Trophoblast cell (in vitro differentiated cells and primary cell): ENCODE measurements around the gene ANKMY1.

Experiments used
- DNase-seq, 2 donors: peaks; one replicate each; pipeline ENCODE4 v3.0.0-alpha.2; 2016
- H2AFZ ChIP-seq: 2 replicates; pipeline ENCODE4 v1.6.1; 2013; ENCODE audit warnings: low read length, moderate library complexity, mild to moderate bottlenecking; ENCODE audit not compliant: insufficient read depth, poor library complexity
- H2AK5ac ChIP-seq: 2 replicates; pipeline ENCODE4 v1.6.1; 2013; ENCODE audit warnings: mild to moderate bottlenecking, low read length
- H2BK120ac ChIP-seq: 2 replicates; pipeline ENCODE4 v1.6.1; 2013; ENCODE audit warnings: low read length, mild to moderate bottlenecking, moderate library complexity; ENCODE audit not compliant: insufficient read depth, poor library complexity
- H2BK12ac ChIP-seq: 2 replicates; pipeline ENCODE4 v1.6.1; 2013; ENCODE audit warnings: mild to moderate bottlenecking, low read length, moderate library complexity
- H2BK5ac ChIP-seq: 2 replicates; pipeline ENCODE4 v1.6.1; 2013; ENCODE audit warnings: low read length, low read depth, moderate library complexity, mild to moderate bottlenecking; ENCODE audit not compliant: poor library complexity
- H3K14ac ChIP-seq: 2 replicates; pipeline ENCODE4 v1.6.1; 2013; ENCODE audit warnings: mild to moderate bottlenecking, low read length
- H3K18ac ChIP-seq: 2 replicates; pipeline ENCODE4 v1.6.1; 2013; ENCODE audit warnings: mild to moderate bottlenecking, low read length
- H3K23ac ChIP-seq: 2 replicates; pipeline ENCODE4 v1.6.1; 2013; ENCODE audit warnings: low read length
- H3K27ac ChIP-seq: 2 replicates; pipeline ENCODE4 v1.5.1; 2013; ENCODE audit warnings: low read depth, mild to moderate bottlenecking, inconsistent platforms, low read length, moderate library complexity
- H3K27me3 ChIP-seq: 2 replicates; pipeline ENCODE4 v1.6.1; 2013; ENCODE audit warnings: inconsistent platforms, mild to moderate bottlenecking, low read length, moderate library complexity; ENCODE audit not compliant: insufficient read depth
- H3K36me3 ChIP-seq, 2 experiments: 1 replicate in 1 of 2; 2 replicates in 1 of 2; pipeline ENCODE4 v1.6.1; 2013; ENCODE audit warnings: low read length in 2 of 2, mild to moderate bottlenecking in 2 of 2, moderate library complexity in 1 of 2; ENCODE audit not compliant: insufficient read depth in 2 of 2, control insufficient read depth in 1 of 2
- H3K4ac ChIP-seq: 2 replicates; pipeline ENCODE4 v1.6.1; 2013; ENCODE audit warnings: low read depth, mild to moderate bottlenecking, low read length, moderate library complexity
- H3K4me1 ChIP-seq, 2 experiments: 1 replicate in 1 of 2; 2 replicates in 1 of 2; pipeline ENCODE4 v1.6.1; 2013; ENCODE audit warnings: low read length in 2 of 2, mild to moderate bottlenecking in 2 of 2, moderate library complexity in 1 of 2; ENCODE audit not compliant: insufficient read depth in 2 of 2, control insufficient read depth in 1 of 2
- H3K4me2 ChIP-seq: 2 replicates; pipeline ENCODE4 v1.6.1; 2013; ENCODE audit warnings: inconsistent platforms, mild to moderate bottlenecking, low read length, moderate library complexity
- H3K4me3 ChIP-seq: 2 replicates; pipeline ENCODE4 v1.5.1; 2013; ENCODE audit warnings: mild to moderate bottlenecking, low read depth, low read length, inconsistent platforms
- H3K79me1 ChIP-seq: one replicate; pipeline ENCODE4 v1.6.1; 2013; ENCODE audit warnings: low read length
- H3K79me2 ChIP-seq: 2 replicates; pipeline ENCODE4 v1.6.1; 2013; ENCODE audit warnings: low read length, mild to moderate bottlenecking; ENCODE audit not compliant: control insufficient read depth, insufficient read depth, poor library complexity
- H3K9ac ChIP-seq: 2 replicates; pipeline ENCODE4 v1.6.1; 2013; ENCODE audit warnings: mild to moderate bottlenecking, low read length
- H3K9me3 ChIP-seq: 2 replicates; pipeline ENCODE4 v1.6.1; 2013; ENCODE audit warnings: low read depth, mild to moderate bottlenecking, control low read depth, inconsistent platforms, low read length; ENCODE audit not compliant: insufficient read depth
- H4K12ac ChIP-seq: 2 replicates; pipeline ENCODE4 v1.6.1; 2013; ENCODE audit warnings: low read depth, mild to moderate bottlenecking, low read length, moderate library complexity
- H4K8ac ChIP-seq: 2 replicates; pipeline ENCODE4 v1.6.1; 2013; ENCODE audit warnings: low read depth, mild to moderate bottlenecking, low read length, moderate library complexity
- H4K91ac ChIP-seq: one replicate; pipeline ENCODE4 v1.6.1; 2013; ENCODE audit warnings: low read depth, mild to moderate bottlenecking, low read length, moderate library complexity
- whole genome bisulfite sequencing: extraction: QIAGEN DNeasy Blood & Tissue Kit; methylation state at CpG from one replicate; pipeline ENCODE4 v1.1.7; 2013; ENCODE audit warnings: missing lambda C conversion rate; ENCODE audit not compliant: insufficient read length, insufficient coverage; ENCODE audit errors: extremely low coverage; 5-methylcytosine and 5-hydroxymethylcytosine counted together

Gene ANKMY1

GRCh38 chr2:240443891-240444301, 113.9 kb downstream of the ANKMY1 start:
- no peak overlapping the region for H3K4ac ChIP-seq
- WGBS: no CpG with 5 or more reads among the region's 17 CpGs

GRCh38 chr2:240442891-240443715, 114.7 kb downstream of the ANKMY1 start:
- H3K4me1 ChIP-seq: no peaks in the 10 kb centered on the region
- H3K36me3 ChIP-seq: peaks cover 8 to 11% of the 10 kb centered on the region in 2 experiments
- no peak overlapping the region for H3K4me3 ChIP-seq
- H3K14ac ChIP-seq: no peak overlapping the region
- H4K91ac ChIP-seq: no peak overlapping the region
- WGBS: no CpG with 5 or more reads among the region's 25 CpGs
- no peak overlapping the region for H3K18ac ChIP-seq
- H3K9me3 ChIP-seq: peaks cover 2% of the 10 kb centered on the region
- H3K4me2 ChIP-seq: no peak overlapping the region
- H3K27me3 ChIP-seq: no peaks in the 10 kb centered on the region
- no peak overlapping the region for H4K8ac ChIP-seq
- H3K27ac ChIP-seq: no peak overlapping the region
- no peak overlapping the region for H2BK5ac ChIP-seq
- H3K4ac ChIP-seq: no peak overlapping the region
- H3K9ac ChIP-seq: no peak overlapping the region
- H3K23ac ChIP-seq: no peak overlapping the region
- no peak overlapping the region for H2AFZ ChIP-seq
- no peak overlapping the region for H2BK120ac ChIP-seq
- H4K12ac ChIP-seq: no peak overlapping the region
- no peak overlapping the region for H2AK5ac ChIP-seq
- no peak for DNase-seq
- H2BK12ac ChIP-seq: no peak overlapping the region
- no peaks in the 10 kb centered on the region for H3K79me2 ChIP-seq
- no peaks in the 10 kb centered on the region for H3K79me1 ChIP-seq

More at GRCh38 chr2:240443891-240444301, 113.9 kb downstream of the ANKMY1 start:
- no peak overlapping the region for H3K18ac ChIP-seq
- H4K12ac ChIP-seq: no peak overlapping the region
- H3K4me3 ChIP-seq: no peak overlapping the region
- H3K4me2 ChIP-seq: no peak overlapping the region
- peaks cover 2% of the 10 kb centered on the region for H3K9me3 ChIP-seq
- no peak overlapping the region for H2BK120ac ChIP-seq
- H2BK5ac ChIP-seq: no peak overlapping the region
- DNase-seq: no peak
- H3K79me1 ChIP-seq: no peaks in the 10 kb centered on the region
- H3K14ac ChIP-seq: no peak overlapping the region
- no peak overlapping the region for H3K27ac ChIP-seq
- no peak overlapping the region for H4K91ac ChIP-seq
- no peak overlapping the region for H4K8ac ChIP-seq
- H3K36me3 ChIP-seq: peaks cover 8 to 11% of the 10 kb centered on the region in 2 experiments
- no peak overlapping the region for H2AFZ ChIP-seq
- H3K9ac ChIP-seq: no peak overlapping the region
- H2AK5ac ChIP-seq: no peak overlapping the region
- H3K27me3 ChIP-seq: no peaks in the 10 kb centered on the region
- no peak overlapping the region for H2BK12ac ChIP-seq
- H3K4me1 ChIP-seq: no peaks in the 10 kb centered on the region
- H3K23ac ChIP-seq: no peak overlapping the region
- no peaks in the 10 kb centered on the region for H3K79me2 ChIP-seq

DNA sequence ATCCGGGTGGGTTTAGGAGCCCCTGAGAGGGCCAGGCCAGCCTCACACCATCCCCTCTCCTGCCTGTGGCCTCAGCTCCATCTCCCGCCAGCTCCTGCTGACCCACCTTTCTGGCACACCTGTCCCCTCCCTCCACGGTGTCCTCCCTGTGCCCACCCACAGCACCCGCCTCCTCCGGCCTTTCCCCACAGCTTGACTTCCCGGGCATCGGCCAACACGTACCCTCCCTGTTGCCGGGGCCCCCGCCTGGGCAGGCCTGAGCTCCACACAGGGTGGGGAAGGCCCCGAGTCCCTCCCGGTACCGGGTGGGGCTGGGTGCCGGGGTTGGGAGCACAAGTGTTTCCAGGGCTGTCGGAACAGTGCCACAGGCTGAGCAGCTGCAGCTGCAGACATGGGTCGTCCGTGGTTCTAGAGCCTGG, 115.8 kb downstream of the ANKMY1 start:
- Histone ChIP-seq H3K18ac (peak overlapping the region; percentile 24), H3K79me1 (no peaks in the 10 kb centered on the region), H3K36me3 (peaks cover 8 to 11% of the 10 kb centered on the region in 2 experiments), H4K91ac (no peak overlapping the region), H2BK120ac (no peak overlapping the region), H3K9ac (no peak overlapping the region), H4K8ac (no peak overlapping the region), H3K4me2 (no peak overlapping the region), H3K9me3 (peaks cover 2% of the 10 kb centered on the region), H3K14ac (no peak overlapping the region), H3K4ac (no peak overlapping the region), H3K23ac (no peak overlapping the region), H3K4me3 (no peak overlapping the region), H2AK5ac (no peak overlapping the region), H2BK5ac (no peak overlapping the region), H3K27ac (no peak overlapping the region), H2AFZ (no peak overlapping the region), H4K12ac (no peak overlapping the region), H3K79me2 (no peaks in the 10 kb centered on the region), H3K27me3 (peaks cover 5% of the 10 kb centered on the region), H3K4me1 (peaks cover under 1 to 2% of the 10 kb centered on the region in 2 experiments), H2BK12ac (no peak overlapping the region)
- DNase-seq: no peak
- WGBS: no CpG with 5 or more reads among the region's 17 CpGs

- no peak overlapping the region for H2BK12ac ChIP-seq
- no peak overlapping the region for H2BK5ac ChIP-seq
- H3K4me1 ChIP-seq: peaks cover 6 to 7% of the 10 kb centered on the region in 2 experiments
- H2AK5ac ChIP-seq: no peak overlapping the region
- H3K79me2 ChIP-seq: peaks cover 3% of the 10 kb centered on the region
- no peak overlapping the region for H4K91ac ChIP-seq
- H4K12ac ChIP-seq: no peak overlapping the region
- H3K4me3 ChIP-seq: no peak overlapping the region
- peak overlapping the region; percentile 24 for H3K18ac ChIP-seq
- DNase-seq: no peak
- no peak overlapping the region for H3K4me2 ChIP-seq
- H3K9ac ChIP-seq: no peak overlapping the region
- H3K36me3 ChIP-seq: peaks cover 8 to 11% of the 10 kb centered on the region in 2 experiments
- no peak overlapping the region for H2BK120ac ChIP-seq
- H3K23ac ChIP-seq: no peak overlapping the region
- H2AFZ ChIP-seq: no peak overlapping the region
- H4K8ac ChIP-seq: no peak overlapping the region
- H3K27me3 ChIP-seq: peaks cover 10% of the 10 kb centered on the region
- H3K9me3 ChIP-seq: peaks cover 4% of the 10 kb centered on the region
- H3K4ac ChIP-seq: no peak overlapping the region
- peaks cover 3% of the 10 kb centered on the region for H3K79me1 ChIP-seq
- no peak overlapping the region for H3K27ac ChIP-seq
- peak overlapping the region; percentile 13 for H3K14ac ChIP-seq
- WGBS: no CpG with 5 or more reads among the region's 27 CpGs
Observed at GRCh38 chr2:240441326-240441992, 116.3 kb downstream of the ANKMY1 start.
